Measurements from ENCODE around the gene PHTF1.

PHTF1 gene

GRCh38 chr1:113675302-113675701 is 84.0 kb downstream of the PHTF1 start:
- TF ChIP-seq TAF1 (IDR thresholded peaks at IDR 0.05; ENCODE audit: borderline replicate concordance, insufficient read depth, low read length) (no peak), SIN3A (IDR thresholded peaks at IDR 0.05; ENCODE audit: borderline replicate concordance, insufficient read depth, low read length) (no peak), REST (IDR thresholded peaks at IDR 0.05; ENCODE audit: insufficient read depth in 1 of 2, low read depth in 2 of 2, low read length in 2 of 2) (no peak), POLR2AphosphoS5 (IDR thresholded peaks at IDR 0.05; ENCODE audit: low read depth, low read length) (no peak), FOXP2 (optimal IDR thresholded peaks at IDR 0.05; ENCODE audit: borderline replicate concordance, extremely low read depth, extremely low read length, insufficient read depth) (no peak)

- TF ChIP-seq POLR2AphosphoS5 (IDR thresholded peaks at IDR 0.05; ENCODE audit: low read depth, low read length) (no peak), REST (IDR thresholded peaks at IDR 0.05; ENCODE audit: insufficient read depth in 1 of 2, low read depth in 2 of 2, low read length in 2 of 2) (no peak), FOXP2 (optimal IDR thresholded peaks at IDR 0.05; ENCODE audit: borderline replicate concordance, extremely low read depth, extremely low read length, insufficient read depth) (no peak), SIN3A (IDR thresholded peaks at IDR 0.05; ENCODE audit: borderline replicate concordance, insufficient read depth, low read length) (no peak)
These were observed 84.7 kb downstream of the PHTF1 start for GRCh38 chr1:113674591-113674990.

- no peak for TF ChIP-seq FOXP2 (optimal IDR thresholded peaks at IDR 0.05; ENCODE audit: borderline replicate concordance, extremely low read depth, extremely low read length, insufficient read depth)
These were observed 86.8 kb downstream of the PHTF1 start for GRCh38 chr1:113672491-113672890.

GRCh38 chr1:113670650-113671049 is 88.6 kb downstream of the PHTF1 start:
- TF ChIP-seq POLR2AphosphoS5 (IDR thresholded peaks at IDR 0.05; ENCODE audit: low read depth, low read length) (no peak), TAF1 (IDR thresholded peaks at IDR 0.05; ENCODE audit: borderline replicate concordance, insufficient read depth, low read length) (no peak), REST (IDR thresholded peaks at IDR 0.05; ENCODE audit: insufficient read depth in 1 of 2, low read depth in 2 of 2, low read length in 2 of 2) (no peak), SIN3A (IDR thresholded peaks at IDR 0.05; ENCODE audit: borderline replicate concordance, insufficient read depth, low read length) (no peak), FOXP2 (optimal IDR thresholded peaks at IDR 0.05; ENCODE audit: borderline replicate concordance, extremely low read depth, extremely low read length, insufficient read depth) (no peak)

- TF ChIP-seq TAF1 (IDR thresholded peaks at IDR 0.05; ENCODE audit: borderline replicate concordance, insufficient read depth, low read length), result no peak
- no peak for TF ChIP-seq FOXP2 (optimal IDR thresholded peaks at IDR 0.05; ENCODE audit: borderline replicate concordance, extremely low read depth, extremely low read length, insufficient read depth)
- no peak for TF ChIP-seq REST (IDR thresholded peaks at IDR 0.05; ENCODE audit: insufficient read depth in 1 of 2, low read depth in 2 of 2, low read length in 2 of 2)
- no peak for TF ChIP-seq SIN3A (IDR thresholded peaks at IDR 0.05; ENCODE audit: borderline replicate concordance, insufficient read depth, low read length)
- TF ChIP-seq POLR2AphosphoS5 (IDR thresholded peaks at IDR 0.05; ENCODE audit: low read depth, low read length), result no peak
These were observed 89.3 kb downstream of the PHTF1 start for GRCh38 chr1:113669988-113670387.
